ENCODE data around the gene CCNY.
A peak's percentile ranks its signal among the peaks of the same experiment; 100 is the strongest.

The CCNY gene

DNA sequence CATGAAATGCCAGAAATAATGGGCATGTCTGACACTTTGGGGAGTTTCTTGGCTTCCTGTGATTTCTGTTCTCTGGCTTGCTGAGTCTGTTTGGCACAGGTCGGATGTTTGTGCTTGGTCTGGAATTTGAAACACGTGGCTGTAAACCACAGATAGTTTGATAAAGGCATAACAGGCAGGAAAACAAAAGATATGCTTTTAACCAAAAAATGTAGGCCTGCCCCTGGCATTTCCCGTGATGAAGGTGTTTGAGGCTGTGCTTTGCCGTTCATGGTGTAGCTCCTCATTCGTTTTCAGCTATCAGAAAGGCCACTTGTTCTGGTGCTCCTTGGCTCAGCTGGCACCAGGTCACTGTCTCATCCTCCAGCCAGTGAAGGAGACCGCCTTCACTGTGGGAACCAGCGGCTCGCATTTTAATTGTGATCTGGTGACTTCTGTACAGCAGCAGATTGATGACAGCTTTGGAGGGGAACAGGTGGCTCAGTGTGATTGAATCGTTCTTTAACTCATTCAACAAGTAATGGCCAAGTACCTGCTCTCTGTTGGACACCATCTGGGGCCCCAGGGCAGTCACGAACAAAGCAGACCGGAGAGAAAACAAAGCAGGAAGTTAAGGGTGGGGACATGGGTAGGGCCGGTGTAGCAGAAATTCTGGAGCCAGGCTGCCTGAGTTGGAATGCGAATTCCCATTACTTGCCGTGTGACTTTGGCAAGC is 111.5 kb downstream of the CCNY start:
- Histone ChIP-seq H3K4me1 (ENCODE audit: insufficient read depth, low read length) (peaks cover 26% of the 10 kb centered on the region), H3K9me3 (ENCODE audit: insufficient read depth, low read depth, low read length) (peaks cover 24% of the 10 kb centered on the region), H3K36me3 (ENCODE audit: insufficient read depth, low read length) (no peaks in the 10 kb centered on the region), H3K4me3 (ENCODE audit: low read length) (no peak overlapping the region), H3K27ac (ENCODE audit: low read depth, low read length) (peak overlapping the region; percentile 26; the same call in 1 of the 2 replicates), H3K27me3 (ENCODE audit: insufficient read depth, low read length) (no peaks in the 10 kb centered on the region), H3K9ac (ENCODE audit: low read depth, low read length) (no peak overlapping the region)
- WGBS: 64% methylated on average over 13 of the region's 14 CpGs

DNA sequence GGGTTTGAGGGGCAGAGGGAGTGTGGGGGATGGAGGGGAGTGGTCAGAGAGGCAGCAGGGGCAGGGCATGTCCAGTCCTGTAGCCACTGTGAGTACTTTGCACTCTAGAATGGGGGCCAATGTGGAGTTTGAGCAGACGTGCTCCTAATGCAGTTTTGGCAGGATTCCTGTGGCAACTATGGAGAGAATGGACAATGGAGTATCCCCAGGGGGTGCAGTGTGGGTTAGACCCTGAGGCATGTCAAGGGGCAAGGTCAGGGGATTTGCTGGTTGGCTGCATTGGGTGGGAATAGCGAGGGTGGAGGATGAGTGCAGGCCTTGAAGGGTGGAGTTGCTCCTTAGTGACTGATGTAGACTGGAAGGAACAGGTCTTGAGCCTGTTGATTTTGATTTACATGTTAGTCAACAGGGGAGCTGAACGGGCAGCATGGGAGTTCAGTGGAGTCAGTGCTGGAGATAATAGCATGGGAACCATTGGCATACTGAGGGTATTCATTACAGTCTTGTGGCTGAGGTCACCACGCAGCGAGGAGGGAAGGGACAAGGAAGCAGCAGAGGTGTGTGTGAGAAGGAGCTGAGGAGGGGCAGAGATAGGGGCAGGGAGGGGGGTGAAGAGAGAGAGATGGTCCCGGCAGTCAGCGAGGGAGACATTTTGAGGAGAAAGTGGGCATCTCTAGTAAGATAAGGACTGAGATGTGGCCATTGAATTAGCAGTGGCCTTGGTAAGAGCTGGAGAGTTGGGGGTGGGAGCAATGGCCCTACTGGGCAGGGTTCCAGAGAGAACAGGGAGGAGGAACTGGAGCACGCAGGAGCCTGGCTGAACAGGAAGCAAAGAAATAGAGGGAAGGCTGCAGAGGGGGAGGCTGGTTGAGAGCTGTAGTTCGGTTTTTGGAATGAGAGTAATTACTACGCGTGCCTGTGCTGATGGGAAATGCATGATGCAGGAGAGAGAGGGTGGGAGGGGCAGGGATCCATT is 112.7 kb downstream of the CCNY start:
- H3K9ac ChIP-seq (ENCODE audit: low read depth, low read length): no peak overlapping the region
- peaks cover 15% of the 10 kb centered on the region for H3K9me3 ChIP-seq (ENCODE audit: insufficient read depth, low read depth, low read length)
- H3K4me3 ChIP-seq (ENCODE audit: low read length): no peak overlapping the region
- peaks cover 26% of the 10 kb centered on the region for H3K4me1 ChIP-seq (ENCODE audit: insufficient read depth, low read length)
- 85% methylated on average over 11 of the region's 11 CpGs for WGBS
- H3K36me3 ChIP-seq (ENCODE audit: insufficient read depth, low read length): no peaks in the 10 kb centered on the region
- no peak overlapping the region for H3K27ac ChIP-seq (ENCODE audit: low read depth, low read length)
- no peaks in the 10 kb centered on the region for H3K27me3 ChIP-seq (ENCODE audit: insufficient read depth, low read length)

DNA sequence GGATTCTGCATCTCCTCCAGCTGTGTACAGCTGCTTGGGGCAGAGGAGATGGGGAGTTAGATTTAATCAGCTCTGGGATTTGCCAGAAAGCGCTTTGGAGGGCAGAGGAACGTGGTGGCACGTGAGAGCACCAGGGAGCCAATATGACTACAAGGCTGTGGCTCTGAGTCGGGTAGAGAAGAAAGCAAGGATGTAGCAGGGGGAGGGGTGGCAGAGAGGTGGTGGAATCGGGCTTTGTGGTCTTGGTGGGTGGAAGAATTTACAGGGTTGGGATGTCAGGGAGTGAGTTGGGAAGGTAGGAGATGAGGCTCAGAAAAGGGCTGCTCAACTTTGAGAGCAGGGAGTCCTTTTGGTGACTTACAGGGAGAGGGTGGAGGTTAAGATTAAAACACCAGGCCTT is 113.6 kb downstream of the CCNY start:
- peaks cover 26% of the 10 kb centered on the region for H3K4me1 ChIP-seq (ENCODE audit: insufficient read depth, low read length)
- no peaks in the 10 kb centered on the region for H3K36me3 ChIP-seq (ENCODE audit: insufficient read depth, low read length)
- no peak overlapping the region for H3K9ac ChIP-seq (ENCODE audit: low read depth, low read length)
- H3K27ac ChIP-seq (ENCODE audit: low read depth, low read length): no peak overlapping the region
- no peaks in the 10 kb centered on the region for H3K27me3 ChIP-seq (ENCODE audit: insufficient read depth, low read length)
- WGBS: 74% methylated on average over 5 of the region's 5 CpGs
- no peak overlapping the region for H3K4me3 ChIP-seq (ENCODE audit: low read length)
- peaks cover 5% of the 10 kb centered on the region for H3K9me3 ChIP-seq (ENCODE audit: insufficient read depth, low read depth, low read length)

DNA sequence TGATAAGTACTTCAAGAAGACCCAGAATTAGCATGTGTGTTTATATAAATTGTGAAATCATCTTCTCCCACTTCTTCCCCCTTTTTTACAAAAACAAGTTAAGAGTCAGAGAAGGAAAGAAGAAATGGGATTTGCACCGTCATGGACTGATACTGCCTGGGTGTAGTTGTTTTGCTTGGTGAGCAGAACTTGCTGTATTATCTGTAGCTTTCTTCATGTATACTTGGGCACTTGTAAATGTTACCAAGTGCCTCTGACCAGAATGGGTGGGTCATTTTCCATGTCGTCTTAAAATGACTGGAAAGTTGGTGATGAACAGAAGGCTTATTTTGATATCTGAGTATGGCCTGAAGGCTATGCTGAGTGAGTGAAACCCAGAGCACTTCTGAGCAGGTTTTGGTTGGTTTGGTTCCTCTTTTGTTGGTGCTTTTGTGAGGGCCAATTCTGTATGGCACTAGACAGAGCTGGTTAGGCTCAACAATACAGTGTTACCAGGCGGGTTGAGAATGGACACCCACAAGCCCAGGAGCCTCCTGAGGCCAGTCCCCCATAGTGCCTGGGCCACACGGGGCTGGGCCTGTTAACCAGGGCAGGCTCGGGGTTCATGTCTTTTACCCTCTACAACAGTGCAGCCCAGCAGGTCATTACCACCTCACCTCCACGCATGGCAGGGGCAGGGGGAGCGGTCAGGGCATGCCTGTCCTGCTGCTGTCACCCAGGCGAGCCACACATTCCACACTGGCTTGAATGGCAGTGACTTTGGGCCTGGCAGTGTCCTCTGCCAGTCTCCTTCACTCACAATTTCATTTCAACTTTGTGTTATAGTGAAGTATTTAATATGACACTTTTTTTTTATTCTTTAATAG is 115.1 kb downstream of the CCNY start:
- Histone ChIP-seq H3K36me3 (ENCODE audit: insufficient read depth, low read length) (no peaks in the 10 kb centered on the region), H3K9me3 (ENCODE audit: insufficient read depth, low read depth, low read length) (no peaks in the 10 kb centered on the region), H3K4me3 (ENCODE audit: low read length) (no peak overlapping the region), H3K4me1 (ENCODE audit: insufficient read depth, low read length) (peaks cover 30% of the 10 kb centered on the region), H3K27me3 (ENCODE audit: insufficient read depth, low read length) (no peaks in the 10 kb centered on the region), H3K9ac (ENCODE audit: low read depth, low read length) (no peak overlapping the region), H3K27ac (ENCODE audit: low read depth, low read length) (no peak overlapping the region)
- 89% methylated on average over 8 of the region's 8 CpGs for WGBS

DNA sequence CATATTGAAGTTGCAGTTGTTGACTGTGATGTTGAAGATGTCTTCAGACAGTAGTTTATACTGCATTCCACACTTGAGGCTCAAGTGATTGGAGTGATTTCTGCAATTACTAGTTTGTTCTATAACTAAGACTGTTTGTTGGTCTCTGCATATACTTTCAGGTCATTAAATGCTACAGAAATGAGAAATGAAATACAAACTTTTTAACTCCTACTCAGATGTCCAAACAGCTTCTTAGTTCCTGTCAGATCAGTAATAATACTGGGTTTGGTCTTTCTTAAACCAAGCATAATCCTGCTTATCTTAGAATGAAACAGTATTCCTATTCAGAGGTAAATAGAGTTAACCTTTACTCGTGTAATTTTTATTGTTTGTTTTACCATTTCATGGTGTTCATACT is 115.9 kb downstream of the CCNY start:
- Histone ChIP-seq H3K9me3 (ENCODE audit: insufficient read depth, low read depth, low read length) (no peaks in the 10 kb centered on the region), H3K4me3 (ENCODE audit: low read length) (no peak overlapping the region), H3K36me3 (ENCODE audit: insufficient read depth, low read length) (no peaks in the 10 kb centered on the region), H3K27ac (ENCODE audit: low read depth, low read length) (no peak overlapping the region), H3K9ac (ENCODE audit: low read depth, low read length) (no peak overlapping the region), H3K4me1 (ENCODE audit: insufficient read depth, low read length) (peaks cover 30% of the 10 kb centered on the region), H3K27me3 (ENCODE audit: insufficient read depth, low read length) (no peaks in the 10 kb centered on the region)
- WGBS: 83% methylated on average over 1 of the region's 1 CpG

GRCh38 chr10:35452847-35453246 is 116.5 kb downstream of the CCNY start:
- peaks cover 26% of the 10 kb centered on the region for H3K4me1 ChIP-seq (ENCODE audit: insufficient read depth, low read length)
- 94% methylated on average over 2 of the region's 2 CpGs for WGBS
- H3K9me3 ChIP-seq (ENCODE audit: insufficient read depth, low read depth, low read length): no peaks in the 10 kb centered on the region
- H3K9ac ChIP-seq (ENCODE audit: low read depth, low read length): no peak overlapping the region
- no peaks in the 10 kb centered on the region for H3K27me3 ChIP-seq (ENCODE audit: insufficient read depth, low read length)
- no peak overlapping the region for H3K27ac ChIP-seq (ENCODE audit: low read depth, low read length)
- no peaks in the 10 kb centered on the region for H3K36me3 ChIP-seq (ENCODE audit: insufficient read depth, low read length)
- H3K4me3 ChIP-seq (ENCODE audit: low read length): no peak overlapping the region

- no peak overlapping the region for H3K27ac ChIP-seq (ENCODE audit: low read depth, low read length)
- H3K9me3 ChIP-seq (ENCODE audit: insufficient read depth, low read depth, low read length): no peaks in the 10 kb centered on the region
- no peak overlapping the region for H3K4me3 ChIP-seq (ENCODE audit: low read length)
- peaks cover 26% of the 10 kb centered on the region for H3K4me1 ChIP-seq (ENCODE audit: insufficient read depth, low read length)
- WGBS: 94% methylated on average over 12 of the region's 12 CpGs
- H3K36me3 ChIP-seq (ENCODE audit: insufficient read depth, low read length): no peaks in the 10 kb centered on the region
- no peaks in the 10 kb centered on the region for H3K27me3 ChIP-seq (ENCODE audit: insufficient read depth, low read length)
- H3K9ac ChIP-seq (ENCODE audit: low read depth, low read length): no peak overlapping the region
These were observed 117.7 kb downstream of the CCNY start for GRCh38 chr10:35453855-35454532.

DNA sequence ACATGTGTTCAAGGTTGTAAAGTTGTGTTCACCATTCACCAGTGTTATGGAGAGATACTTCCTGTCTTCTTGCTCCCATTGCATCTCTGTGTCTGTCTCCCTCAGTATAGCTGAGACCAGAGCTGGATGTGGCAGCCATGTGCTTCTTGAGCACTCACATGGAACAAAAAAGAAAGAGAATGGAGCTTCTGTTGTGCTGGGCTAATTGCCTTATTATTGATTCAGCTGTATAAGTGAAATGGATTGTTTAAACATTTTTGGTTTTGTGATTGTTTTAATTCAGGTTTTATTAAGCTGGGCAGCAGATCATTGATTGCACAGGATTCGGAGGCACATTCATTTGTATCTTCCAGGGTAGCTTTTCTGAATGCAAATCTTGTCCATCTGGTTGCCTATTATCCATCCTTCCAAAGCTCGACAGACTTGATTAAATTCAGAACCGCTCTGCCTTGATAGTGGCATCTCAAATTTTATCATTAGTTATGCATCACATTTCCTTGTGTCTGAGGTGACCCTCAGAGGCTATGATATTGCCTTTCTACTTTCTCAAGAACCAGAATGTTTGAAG is 119.9 kb downstream of the CCNY start:
- H3K9ac ChIP-seq (ENCODE audit: low read depth, low read length): no peak overlapping the region
- H3K36me3 ChIP-seq (ENCODE audit: insufficient read depth, low read length): no peaks in the 10 kb centered on the region
- H3K27ac ChIP-seq (ENCODE audit: low read depth, low read length): no peak overlapping the region
- H3K9me3 ChIP-seq (ENCODE audit: insufficient read depth, low read depth, low read length): no peaks in the 10 kb centered on the region
- H3K4me1 ChIP-seq (ENCODE audit: insufficient read depth, low read length): peaks cover 22% of the 10 kb centered on the region
- H3K4me3 ChIP-seq (ENCODE audit: low read length): no peak overlapping the region
- no peaks in the 10 kb centered on the region for H3K27me3 ChIP-seq (ENCODE audit: insufficient read depth, low read length)
- WGBS: 88% methylated on average over 3 of the region's 3 CpGs

GRCh38 chr10:35456784-35457183 is 120.5 kb downstream of the CCNY start:
- 90% methylated on average over 4 of the region's 4 CpGs for WGBS
- no peaks in the 10 kb centered on the region for H3K36me3 ChIP-seq (ENCODE audit: insufficient read depth, low read length)
- H3K27ac ChIP-seq (ENCODE audit: low read depth, low read length): no peak overlapping the region
- no peak overlapping the region for H3K4me3 ChIP-seq (ENCODE audit: low read length)
- H3K27me3 ChIP-seq (ENCODE audit: insufficient read depth, low read length): no peaks in the 10 kb centered on the region
- H3K9ac ChIP-seq (ENCODE audit: low read depth, low read length): no peak overlapping the region
- no peaks in the 10 kb centered on the region for H3K9me3 ChIP-seq (ENCODE audit: insufficient read depth, low read depth, low read length)
- H3K4me1 ChIP-seq (ENCODE audit: insufficient read depth, low read length): peaks cover 23% of the 10 kb centered on the region
